Endometrial microvascular endothelial cells (primary cell): ENCODE measurements around the gene SLC24A4. TPM values are rescaled to one million over a fixed set of nuclear protein-coding genes. Genes with fewer than 3 reads are reported as not detected.
"Not testable (repeated sequence)": the region's sequence is repeated elsewhere in the genome, so short reads cannot be mapped to it uniquely, and the experiment has no call there.

Source experiments
- in situ Hi-C: cut with HindIII; loops from 2 replicates; pipeline ENCODE4 v1.10.0; 2017; ENCODE audit warnings: low sequenced_read_pairs, low pct_unique_long_range_greater_than_20kb; ENCODE audit errors: inconsistent ontology term
- total RNA-seq: library from RNA; depleted of rRNA; stranded (reverse); fragments of >200 nt; gene quantifications from one replicate; pipeline ENCODE4 v1.2.3, GENCODE V29; 2015; ENCODE audit errors: inconsistent ontology term

Gene SLC24A4
- total RNA-seq, 1 donor from 2014 or later: not detected

DNA sequence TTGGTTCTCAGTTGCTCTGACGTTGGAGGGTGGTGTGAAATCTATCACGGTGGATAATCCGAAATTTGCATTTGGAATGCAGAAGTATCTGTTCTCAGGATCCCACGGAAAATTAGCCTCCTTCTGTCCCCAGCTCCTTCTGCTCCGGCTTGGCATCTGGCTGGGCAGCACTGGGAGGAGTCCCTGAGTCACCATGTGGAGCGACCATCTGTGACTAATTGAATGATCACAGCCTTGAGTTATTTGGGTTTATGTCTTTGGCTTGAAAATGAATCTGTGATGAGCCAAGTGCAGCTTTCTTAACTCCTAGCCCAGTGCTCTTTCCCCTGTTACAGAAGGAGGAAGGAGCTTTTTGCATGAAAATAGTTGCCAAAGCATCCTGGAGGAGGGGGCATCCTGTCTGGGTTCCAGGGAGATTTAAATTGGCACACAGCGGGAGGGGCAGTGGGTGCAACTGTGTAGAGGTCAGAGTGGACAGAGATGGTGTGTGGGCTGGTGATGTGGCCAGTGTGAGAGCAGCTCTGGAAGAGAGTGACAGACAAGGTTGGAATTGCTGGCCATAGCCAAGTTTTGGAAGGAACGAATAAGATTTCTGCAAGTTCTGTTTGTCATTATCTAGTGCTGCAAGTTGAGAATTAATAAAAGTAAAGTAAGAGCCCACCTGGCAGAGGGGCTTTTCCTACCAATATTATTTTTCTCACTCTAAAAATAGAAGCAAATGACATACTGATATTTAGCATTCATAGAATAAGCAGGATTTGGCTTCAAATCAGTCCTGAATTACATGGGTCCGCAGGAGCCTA, 74.4 kb downstream of the SLC24A4 start:
- in situ Hi-C loops: no loop called here

DNA sequence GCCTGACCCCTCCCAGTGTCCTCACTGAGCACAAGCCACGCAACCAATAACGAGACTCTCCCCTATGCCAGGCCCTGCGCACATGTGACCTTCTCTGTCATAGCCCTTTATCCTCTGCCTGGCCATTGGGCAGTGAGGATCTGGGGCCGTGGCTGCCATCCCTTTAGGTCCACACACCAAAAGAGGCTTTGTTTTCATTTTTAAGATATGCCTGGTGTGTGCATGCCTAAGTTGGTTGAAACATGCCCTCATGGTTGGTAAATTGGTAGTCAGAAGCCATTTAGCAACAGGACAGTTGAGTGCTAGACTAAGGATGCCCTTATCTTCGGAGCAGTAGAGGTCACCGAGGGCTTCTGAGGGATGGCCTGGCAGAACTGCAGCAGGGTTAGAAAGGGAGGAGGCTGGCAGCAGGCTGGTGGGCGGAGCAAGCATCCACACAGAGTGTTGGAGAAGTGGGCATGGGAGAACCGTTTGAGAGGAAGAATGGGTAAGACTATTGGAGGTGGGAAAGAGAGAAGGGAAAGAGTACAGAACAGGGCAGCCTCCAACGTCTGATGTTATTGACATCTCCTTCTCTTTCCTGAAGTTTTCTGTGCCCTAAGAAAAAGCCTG, 75.1 kb downstream of the SLC24A4 start:
- in situ Hi-C loops: no loop called here

DNA sequence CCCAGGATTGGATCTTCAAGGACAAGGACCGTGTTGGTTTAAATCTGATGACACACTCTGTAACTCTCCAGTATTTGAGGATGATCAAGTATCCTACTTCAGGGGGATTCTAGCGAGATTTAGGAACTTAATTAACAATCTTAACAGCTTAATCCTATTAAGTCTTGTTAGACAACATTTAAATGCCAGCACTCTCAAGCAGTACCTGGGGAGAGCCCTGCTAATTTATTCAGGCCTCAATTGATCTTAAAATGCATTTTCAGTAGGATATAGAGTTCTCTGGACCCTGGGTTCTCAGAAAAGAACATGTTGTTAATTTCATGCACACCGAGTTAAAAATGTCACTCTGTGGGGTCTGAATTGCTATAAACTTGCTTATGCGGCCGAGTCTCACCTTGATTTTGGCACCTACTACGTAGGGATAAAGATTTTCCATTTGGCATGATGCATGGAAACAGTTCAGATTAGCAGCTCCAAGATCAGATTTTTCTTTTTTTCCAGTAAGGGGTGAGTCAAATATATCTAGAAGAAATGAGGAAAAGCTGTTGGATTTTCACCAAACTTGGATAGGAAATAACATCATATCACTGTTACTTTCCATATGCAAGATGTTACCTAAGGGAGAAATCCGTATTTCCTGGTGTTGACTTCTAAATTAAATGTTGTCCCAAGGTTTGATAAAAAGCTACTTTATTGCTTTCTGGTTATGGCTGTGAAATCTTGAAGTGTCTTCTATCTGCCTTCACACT, 76.1 kb downstream of the SLC24A4 start:
- in situ Hi-C loops: no loop called here

DNA sequence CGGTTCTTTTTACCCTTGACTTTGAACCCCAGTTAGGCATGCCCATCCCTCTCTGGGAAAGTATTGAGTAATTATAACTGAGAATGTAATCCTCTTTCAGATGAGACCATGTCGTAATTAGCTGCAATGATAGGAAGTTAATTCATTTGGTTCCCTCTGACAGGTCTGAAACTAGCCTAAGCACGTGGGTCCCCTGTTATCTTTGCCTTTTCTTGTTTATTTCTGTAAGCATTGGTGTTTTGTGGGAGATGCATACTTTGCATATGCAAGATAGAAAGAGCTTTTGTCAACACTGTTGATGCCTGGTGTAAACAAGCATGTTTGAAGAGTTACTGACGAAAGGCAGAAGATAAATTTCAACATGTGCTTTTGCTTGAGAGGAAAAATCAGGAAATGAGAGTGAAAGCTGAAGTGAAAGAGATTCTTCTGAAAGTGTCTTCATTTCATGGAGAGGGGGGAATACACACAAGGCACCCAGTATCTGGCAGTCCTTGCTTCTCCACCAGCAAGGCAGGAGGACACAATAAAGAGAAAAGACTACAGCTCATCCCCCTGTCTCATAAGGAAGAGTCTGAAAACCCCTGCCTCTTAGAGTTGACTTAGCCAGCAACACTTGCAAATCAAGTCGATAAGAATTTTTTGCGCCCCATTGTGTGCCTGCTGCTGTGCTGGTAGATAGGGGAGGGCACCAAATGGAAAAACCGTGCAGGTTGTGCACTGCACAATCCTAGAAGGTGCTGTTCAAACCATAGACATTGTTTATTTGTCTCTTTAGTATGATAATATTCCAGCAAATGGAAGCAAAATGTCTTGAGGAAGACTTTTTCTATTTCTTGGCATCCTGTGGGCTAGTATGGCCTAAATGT, 77.8 kb downstream of the SLC24A4 start:
- in situ Hi-C loops: no loop called here

DNA sequence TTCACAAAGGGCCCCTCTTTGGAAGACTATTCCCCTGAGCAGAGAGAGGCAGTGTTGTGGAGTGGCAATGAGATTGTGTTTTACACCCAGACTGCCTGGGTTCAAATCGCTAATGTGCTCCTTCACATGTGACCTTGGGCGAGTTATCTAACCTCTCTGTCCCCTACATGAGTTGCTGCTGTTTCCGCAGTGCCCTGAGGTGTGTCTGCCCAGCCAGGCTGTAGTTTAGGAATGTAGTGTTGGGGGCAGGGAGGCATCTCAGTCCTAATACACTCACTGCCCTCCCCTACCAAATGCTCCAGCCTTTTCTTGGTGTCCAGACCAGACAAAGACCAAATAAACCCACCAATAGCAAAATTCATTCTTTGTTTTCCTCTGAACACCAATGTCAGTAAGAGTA, 78.6 kb downstream of the SLC24A4 start:
- in situ Hi-C loops: no loop called here

DNA sequence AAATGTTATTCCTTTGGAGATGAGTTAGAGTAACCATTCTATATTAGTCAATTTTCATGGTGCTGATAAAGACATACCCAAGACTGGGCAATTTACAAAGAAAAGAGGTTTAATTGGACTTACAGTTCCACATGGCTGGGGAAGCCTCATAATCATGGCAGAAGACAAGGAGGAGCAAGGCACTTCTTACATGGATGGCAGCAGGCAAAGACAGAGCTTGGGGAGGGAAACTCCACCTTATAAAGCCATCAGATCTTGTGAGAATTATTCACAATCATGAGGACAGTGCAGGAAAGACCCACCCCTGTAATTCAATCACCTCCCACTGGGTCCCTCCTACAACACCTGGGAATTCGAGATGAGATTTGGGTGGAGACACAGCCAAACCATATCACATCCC, 79.5 kb downstream of the SLC24A4 start:
- in situ Hi-C loops: not testable (repeated sequence)

DNA sequence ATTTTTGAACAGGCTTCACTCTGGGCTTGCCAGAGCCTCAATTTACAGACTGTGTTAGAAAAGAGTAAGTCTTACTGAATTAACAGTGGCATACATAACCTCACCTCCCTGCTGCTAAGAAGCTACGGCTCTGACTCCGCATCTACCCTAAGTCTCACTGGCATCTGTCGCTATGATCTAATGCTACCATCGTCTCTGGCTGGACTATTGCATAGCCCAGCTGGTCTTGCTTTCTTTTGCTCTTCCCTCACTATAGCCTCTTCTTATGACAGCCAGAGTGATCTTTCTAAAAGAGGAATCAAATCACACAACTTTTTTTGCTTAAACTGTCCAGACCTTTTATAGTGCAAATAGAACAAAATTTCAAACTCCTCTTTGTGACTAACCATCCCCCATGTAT, 81.1 kb downstream of the SLC24A4 start:
- in situ Hi-C loops: no loop called here

DNA sequence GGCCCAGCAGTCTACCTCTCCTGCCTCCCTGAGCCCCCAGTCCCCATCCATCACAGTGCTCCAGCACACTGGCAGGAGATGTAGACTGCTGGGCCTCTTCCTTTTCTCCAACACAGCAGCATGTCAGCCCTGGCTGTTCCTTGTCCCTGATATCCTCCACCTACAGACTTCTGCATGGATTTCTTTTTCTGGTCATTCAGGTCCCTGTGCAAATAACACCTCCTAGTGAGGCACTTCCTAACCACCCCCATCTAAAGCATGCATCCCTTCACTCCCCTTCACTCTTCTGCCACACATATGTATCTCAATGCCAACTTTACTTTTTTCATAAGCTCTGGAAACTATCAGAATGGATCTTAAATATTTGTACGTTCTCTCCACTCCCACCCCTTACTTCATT, 81.5 kb downstream of the SLC24A4 start:
- in situ Hi-C loops: no loop called here

DNA sequence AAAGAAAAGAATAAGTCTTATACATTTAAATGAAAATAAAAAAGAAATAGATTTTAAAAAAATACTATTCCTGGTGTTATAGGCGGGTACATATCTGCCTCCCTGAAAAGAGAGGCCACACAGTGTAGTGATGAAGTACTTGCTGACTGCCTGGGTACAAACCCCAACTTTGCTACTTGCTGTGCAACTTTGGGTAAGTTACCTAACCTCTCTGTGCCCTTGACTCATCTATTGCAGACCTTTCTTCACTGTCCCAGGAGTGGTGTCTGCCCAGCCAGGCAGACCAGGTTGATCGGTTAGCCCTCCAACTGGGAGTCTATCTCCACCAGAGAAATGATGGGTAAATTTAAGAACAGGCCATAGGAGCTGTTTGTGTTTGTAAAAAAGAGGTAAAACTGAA, 82.0 kb downstream of the SLC24A4 start:
- in situ Hi-C loops: no loop called here

DNA sequence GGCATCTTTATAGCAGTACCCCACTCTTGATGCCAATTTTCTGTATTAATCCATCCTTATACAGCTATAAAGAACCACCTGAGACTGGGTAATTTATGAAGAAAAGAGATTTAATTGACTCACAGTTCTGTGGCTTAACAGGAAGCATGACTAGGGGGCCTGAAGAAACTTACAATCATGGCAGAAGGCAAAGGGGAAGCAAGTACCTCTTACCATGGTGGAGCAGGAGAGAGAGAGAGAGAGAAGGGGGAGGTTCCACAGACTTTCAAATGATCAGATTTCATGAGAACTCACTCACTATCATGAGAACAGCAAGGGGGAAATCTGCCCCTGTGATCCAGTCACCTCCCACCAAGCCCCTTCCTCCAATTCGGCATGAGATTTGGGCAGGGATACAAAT, 84.4 kb downstream of the SLC24A4 start:
- in situ Hi-C loops: no loop called here

DNA sequence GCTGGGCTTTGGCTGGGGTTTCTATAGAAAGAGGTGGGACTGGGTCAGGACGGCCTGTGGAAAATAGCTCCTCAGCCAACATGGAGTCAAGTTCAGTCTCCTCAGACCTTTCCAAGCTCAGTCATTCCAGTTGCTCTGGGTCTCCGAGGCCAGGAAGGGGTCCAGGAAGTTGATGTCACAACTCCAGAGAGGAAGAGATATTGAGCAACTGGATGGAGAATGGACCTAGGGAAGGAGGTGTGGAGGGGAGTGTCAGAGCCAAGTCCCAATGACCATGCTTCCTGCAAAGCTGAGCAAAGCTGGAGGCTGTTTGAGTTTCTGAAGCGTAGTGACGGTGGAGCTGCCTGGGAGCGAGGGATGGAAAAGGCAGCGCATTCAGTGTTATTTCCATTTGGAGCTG, 86.1 kb downstream of the SLC24A4 start:
- in situ Hi-C loops: no loop called here

DNA sequence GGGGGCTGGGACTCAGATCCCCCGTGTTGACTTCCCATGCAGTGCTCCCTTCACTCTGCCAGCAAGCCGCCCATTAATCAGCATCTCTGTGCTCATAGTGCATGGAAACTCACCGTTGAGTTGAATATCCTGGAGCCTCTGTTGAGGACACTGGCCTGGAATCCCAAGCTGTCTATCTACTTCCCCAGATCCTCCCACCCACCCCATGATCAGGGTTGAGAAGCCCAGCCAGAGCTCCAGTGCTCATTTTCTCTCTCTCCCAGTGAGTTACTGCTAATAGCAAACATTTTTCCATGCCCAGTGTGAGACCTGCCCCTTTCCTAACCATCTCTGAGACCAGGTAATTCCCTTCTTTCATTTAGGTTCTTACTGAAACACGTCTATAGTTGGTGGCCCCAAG, 88.2 kb downstream of the SLC24A4 start:
- in situ Hi-C loops: no loop called here

DNA sequence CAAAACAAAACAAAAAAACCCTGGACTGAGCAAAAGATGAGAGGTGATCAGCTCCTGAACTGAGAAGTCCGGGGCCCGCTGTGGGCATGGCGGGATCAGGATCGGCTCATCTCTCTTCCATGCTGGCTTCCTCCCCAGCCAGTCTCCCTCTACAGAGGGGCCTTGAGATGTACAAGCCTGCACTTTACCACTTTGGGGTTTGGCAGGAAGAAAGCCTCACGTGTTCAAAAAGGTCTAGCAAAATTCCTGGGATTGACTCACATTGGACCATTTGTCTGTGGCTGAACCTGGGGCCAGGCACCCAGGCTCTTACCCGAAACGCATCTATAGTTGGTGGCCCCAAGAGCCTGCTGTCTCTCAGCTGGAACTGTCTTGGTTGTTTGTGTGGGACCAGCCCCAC, 89.0 kb downstream of the SLC24A4 start:
- in situ Hi-C loops: no loop called here

DNA sequence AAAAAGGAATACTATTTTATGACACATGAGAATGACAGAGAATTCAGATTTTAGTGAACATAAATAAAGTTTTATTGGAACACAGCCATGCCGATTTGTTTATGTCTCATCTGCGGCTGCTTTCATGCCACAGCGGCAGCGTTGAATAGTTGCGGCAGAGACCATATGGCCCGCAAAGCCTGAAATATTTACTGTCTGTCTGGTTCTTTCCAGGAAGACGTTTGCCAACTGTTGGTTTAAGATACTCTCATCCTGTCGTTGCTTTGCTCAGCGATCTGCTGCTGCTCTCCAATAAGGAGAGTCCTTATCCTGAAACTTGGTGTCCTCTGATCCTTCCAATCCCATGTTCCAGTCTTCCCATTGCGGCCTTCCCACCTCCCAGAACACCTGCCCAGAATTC, 89.9 kb downstream of the SLC24A4 start:
- in situ Hi-C loops: no loop called here

DNA sequence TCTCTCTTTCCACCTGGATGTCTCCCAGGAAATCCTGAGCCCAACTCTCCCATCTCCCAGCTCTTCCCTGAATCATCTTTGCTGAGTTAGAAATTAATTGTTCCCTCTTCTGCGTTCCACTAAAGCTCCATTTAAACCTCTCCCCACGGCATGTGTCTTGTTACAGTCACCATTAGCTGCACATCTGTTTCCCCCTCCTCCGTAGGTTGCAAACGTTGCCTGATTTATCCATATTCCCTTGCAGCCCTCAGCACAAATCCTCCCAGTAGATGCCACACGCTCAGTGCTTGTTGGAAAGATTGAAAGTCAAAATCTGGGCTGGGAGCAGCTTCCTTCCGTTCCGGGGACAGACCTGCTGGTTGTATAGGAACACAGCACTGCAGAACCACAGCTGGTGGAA, 90.4 kb downstream of the SLC24A4 start:
- in situ Hi-C loops: no loop called here

DNA sequence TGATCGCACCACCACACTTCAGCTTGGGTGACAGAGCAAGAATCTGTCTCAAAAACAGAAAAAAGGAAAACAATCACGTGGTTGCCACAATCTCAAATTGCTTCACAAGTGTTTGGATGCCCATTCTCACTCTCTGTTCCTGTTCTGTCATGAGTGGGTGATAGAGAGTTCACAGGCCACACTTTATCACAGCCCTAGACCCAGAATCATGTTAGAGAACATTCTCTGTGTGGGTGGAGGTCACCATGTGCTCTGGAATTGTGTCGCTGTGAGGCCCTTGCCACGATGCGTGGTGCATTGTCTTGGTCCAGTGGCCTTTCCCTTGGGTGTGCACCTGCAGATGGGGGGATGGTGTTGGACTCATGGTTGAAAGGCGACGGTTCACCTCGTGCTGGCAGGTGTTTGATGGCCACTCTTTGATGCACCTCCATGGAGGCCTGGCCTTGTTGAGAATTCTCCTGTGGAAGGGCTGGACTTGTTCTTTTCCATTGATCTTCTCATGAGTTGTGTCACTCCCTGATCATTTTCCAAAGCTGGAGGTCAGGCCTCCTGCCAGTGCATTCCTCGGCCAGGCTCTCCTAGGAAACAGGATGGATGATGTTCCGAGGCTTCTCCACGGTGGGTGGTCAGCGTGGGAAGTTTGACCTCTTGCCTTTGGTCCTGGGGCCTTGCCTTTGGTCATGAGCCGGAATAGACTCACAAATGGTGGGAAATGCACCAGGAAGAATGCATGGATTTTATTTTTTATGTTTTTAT, 91.9 kb downstream of the SLC24A4 start:
- in situ Hi-C loops: no loop called here

DNA sequence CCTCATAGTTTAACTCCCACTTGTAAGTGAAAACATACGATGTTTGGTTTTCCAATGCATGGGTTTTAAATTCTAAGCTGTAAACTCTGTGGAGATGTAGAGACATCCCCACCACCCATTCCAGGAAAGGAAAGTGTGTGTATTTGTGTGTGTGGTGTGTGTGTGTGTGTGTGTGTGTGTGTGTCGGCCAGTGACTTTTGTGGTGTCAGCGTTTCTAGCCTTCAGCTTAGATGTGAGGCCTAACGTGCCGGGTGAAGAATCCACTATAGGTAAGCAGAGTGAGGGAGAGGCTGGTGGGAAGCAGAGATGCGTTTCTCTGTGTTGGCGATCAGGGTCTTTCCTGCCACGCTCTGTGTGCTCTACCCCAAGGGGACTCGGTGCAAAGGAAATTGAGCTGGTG, 93.0 kb downstream of the SLC24A4 start:
- in situ Hi-C loops: no loop called here

DNA sequence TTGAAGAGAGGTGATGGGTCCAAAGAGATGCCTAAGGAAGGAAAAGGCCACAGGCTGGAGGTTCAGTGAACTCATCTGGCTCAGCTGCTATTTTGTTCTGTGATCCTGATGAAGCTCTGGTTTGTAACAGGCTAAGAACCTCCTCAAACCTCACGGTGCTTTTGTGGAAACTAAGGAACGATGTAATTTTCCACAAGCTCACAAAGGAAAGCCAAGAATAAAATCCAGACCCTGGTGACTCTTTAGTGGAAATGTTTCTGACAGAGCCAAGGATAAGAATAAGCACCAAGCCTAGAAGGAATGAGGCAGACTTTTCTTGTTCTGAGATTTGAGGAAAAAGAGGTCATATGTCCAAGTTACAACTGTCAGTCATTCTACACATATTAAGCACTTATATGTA, 93.6 kb downstream of the SLC24A4 start:
- in situ Hi-C loops: no loop called here

DNA sequence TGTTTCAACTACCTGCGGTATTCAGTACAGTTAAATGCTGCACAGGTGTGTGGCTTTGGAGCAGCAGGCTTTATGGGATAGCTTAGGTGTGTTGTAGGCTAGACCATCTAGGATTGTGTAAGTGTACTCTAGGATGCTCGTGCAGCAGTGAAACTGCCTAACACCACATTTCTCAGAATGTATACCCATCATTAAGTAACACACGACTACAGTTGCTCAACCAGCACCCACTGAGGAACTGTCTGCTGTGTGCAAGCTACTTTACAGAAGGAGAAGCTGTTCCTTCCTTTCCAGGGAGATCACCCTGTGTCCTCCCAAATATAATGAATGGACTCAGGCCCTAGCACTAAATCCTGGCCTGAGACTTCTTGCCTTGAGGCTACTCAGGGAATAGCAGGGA, 94.8 kb downstream of the SLC24A4 start:
- in situ Hi-C loops: no loop called here
